Astrocyte of the spinal cord (primary cell): Measurements from ENCODE around the gene KLHL36.

Experiments
- DNase-seq: peaks from one replicate; pipeline ENCODE4 v3.0.0; 2011; ENCODE audit warnings: low read depth, low spot score
- H3K4me3 ChIP-seq: 2 replicates; pipeline ENCODE4 v1.5.1; 2011; ENCODE audit warnings: low read depth, mild to moderate bottlenecking, low read length, moderate library complexity
- in situ Hi-C: cut with HindIII; loops from 2 replicates; pipeline ENCODE4 v1.10.0; 2017; ENCODE audit warnings: low sequenced_read_pairs
- TF ChIP-seq, protein P1 (sequence below): IDR thresholded peaks from 2 replicates; pipeline ENCODE4 v1.5.1; 2012; ENCODE audit warnings: low read depth, mild to moderate bottlenecking, low read length, inconsistent platforms

The KLHL36 gene

DNA sequence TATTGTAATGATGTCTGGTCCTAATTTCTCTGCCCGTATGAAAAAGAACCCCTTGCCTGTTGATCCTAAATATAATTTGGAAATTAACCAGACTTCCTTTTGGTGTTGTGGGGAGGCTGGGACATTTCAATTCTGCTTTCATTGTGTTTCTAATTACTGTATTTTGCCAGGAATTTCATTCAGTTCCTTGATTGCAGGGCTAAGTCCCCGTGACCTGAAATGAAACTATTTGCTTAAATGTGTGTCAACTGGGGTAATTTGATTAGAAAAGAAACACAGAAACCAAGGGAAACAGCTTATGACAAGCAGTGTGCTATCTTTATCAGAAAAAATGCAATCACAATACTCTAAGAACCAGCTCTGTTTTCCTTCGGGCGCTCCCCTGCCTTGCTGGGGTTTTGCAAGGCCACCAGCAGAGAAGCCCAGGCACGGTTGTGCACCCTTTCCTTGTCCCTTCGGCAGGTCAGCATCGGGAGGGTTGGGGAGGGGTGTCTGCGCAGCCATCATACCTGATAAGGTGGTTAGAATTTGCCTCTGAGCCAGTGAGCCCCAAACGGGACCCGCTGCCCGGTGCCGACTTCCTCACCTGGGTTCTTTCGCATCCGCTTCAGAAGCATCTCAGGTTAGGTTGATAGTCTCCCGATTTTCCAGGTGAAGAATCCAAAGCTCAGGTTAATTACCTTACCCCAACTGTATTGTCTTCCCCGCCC, 19.4 kb downstream of the KLHL36 start:
- TF ChIP-seq, protein P1, sequence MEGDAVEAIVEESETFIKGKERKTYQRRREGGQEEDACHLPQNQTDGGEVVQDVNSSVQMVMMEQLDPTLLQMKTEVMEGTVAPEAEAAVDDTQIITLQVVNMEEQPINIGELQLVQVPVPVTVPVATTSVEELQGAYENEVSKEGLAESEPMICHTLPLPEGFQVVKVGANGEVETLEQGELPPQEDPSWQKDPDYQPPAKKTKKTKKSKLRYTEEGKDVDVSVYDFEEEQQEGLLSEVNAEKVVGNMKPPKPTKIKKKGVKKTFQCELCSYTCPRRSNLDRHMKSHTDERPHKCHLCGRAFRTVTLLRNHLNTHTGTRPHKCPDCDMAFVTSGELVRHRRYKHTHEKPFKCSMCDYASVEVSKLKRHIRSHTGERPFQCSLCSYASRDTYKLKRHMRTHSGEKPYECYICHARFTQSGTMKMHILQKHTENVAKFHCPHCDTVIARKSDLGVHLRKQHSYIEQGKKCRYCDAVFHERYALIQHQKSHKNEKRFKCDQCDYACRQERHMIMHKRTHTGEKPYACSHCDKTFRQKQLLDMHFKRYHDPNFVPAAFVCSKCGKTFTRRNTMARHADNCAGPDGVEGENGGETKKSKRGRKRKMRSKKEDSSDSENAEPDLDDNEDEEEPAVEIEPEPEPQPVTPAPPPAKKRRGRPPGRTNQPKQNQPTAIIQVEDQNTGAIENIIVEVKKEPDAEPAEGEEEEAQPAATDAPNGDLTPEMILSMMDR, result no peak
- in situ Hi-C loops, result no loop called here
- no peak for DNase-seq
- H3K4me3 ChIP-seq, result no peak overlapping the region

- TF ChIP-seq, protein P1, result no peak
- in situ Hi-C loops, result no loop called here
Observed at GRCh38 chr16:84670063-84670462, 21.8 kb downstream of the KLHL36 start.

DNA sequence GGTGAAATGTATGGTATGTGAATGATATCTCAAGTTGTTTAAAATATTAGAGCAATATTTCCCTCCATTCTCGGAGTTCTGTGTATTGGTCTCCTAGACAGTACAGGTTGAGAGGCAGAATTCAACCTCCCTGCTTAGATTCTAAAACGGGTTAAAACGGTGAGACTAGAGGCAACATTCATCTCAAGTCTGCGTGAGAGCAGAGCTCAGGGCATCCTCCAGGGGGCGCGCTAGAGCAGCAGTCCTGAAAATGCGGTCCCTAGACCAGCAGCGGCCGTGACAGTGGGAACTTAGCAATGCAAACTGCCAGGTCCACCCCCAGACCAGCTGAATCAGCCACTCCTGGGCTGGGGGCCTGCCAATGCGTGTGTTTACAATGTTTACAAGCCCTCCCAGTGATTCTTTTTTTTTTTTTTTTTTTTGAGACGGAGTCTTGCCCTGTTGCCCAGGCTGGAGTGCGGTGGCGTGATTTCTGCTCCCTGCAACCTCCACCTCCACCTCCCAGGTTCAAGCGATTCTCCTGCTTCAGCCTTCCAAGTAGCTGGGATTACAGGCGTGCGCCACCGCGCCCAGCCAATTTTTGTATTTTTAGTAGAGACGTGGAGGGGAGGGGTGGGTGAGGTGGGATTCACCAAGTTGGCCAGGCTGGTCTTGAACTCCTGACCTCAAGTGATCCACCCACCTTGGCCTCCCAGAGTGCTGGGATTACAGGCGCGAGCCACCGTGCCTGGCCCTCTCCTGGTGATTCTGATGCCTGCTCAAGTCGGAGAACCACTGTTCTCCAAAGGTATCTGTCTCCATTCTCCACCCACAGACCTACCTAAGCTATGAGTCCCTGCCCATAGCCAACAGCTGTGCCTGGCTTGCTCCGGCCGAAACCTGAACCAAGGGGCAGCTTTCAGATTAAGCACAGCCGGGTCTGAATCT, 24.2 kb downstream of the KLHL36 start:
- peak; percentile 59 for DNase-seq
- H3K4me3 ChIP-seq, result no peak overlapping the region
- TF ChIP-seq, protein P1, result peak; percentile 98
- in situ Hi-C loops, result no loop called here

More at GRCh38 chr16:84670063-84670462, 21.8 kb downstream of the KLHL36 start:
- no peak overlapping the region for H3K4me3 ChIP-seq
- no peak for DNase-seq

DNA sequence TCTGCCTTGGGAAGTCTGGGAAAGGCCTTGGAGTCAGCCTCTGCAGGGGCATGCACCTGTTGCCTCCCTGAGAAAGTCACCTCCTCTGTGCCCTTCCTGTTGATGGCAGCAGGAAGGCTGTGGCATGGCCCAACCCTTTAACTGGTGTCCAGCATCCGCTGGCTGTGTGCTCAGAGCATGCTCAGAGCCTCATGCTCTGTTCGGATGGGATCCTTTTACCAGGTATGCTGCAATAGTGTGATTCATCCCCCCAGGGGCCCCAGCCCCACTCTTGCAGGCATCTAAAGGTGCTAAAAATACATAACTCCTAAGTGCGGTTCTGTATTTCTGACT, 24.9 kb downstream of the KLHL36 start:
- no peak overlapping the region for H3K4me3 ChIP-seq
- DNase-seq, result no peak
- TF ChIP-seq, protein P1, result no peak
- in situ Hi-C loops, result no loop called here

DNA sequence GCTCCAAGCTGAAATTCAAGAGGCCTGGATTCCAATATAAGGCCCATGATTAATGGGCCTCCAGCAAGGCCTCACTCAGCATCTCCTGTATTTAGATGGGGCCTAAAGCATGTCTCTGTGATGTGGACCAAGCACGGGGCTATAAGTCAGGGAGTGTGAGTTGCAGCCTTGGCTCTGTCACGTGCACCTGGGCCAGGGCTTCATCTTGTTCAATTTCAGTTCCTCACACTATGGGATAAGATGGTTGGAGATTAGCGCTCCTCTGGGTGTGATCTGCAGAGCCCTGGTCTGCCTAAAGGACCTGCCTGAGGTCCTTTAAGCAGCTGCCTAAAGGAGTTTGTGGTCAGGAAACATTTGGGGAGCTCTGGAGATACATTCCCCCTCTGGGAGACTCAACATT, 25.2 kb downstream of the KLHL36 start:
- no peak for DNase-seq
- TF ChIP-seq, protein P1, result no peak
- no peak overlapping the region for H3K4me3 ChIP-seq
- in situ Hi-C loops, result no loop called here

GRCh38 chr16:84675423-84675822, 27.1 kb downstream of the KLHL36 start:
- H3K4me3 ChIP-seq, result no peak overlapping the region
- TF ChIP-seq, protein P1, result no peak
- no peak for DNase-seq
- in situ Hi-C loops, result no loop called here
